HG02678 (cell line): ENCODE measurements around the gene ESRRB.

Experiments
- ATAC-seq: cut with Tn5 transposase; IDR thresholded peaks from one replicate; pipeline ENCODE4 v1.9.1; 2021; ENCODE audit warnings: mild to moderate bottlenecking, moderate library complexity; ENCODE audit not compliant: unreplicated experiment

ESRRB gene

DNA sequence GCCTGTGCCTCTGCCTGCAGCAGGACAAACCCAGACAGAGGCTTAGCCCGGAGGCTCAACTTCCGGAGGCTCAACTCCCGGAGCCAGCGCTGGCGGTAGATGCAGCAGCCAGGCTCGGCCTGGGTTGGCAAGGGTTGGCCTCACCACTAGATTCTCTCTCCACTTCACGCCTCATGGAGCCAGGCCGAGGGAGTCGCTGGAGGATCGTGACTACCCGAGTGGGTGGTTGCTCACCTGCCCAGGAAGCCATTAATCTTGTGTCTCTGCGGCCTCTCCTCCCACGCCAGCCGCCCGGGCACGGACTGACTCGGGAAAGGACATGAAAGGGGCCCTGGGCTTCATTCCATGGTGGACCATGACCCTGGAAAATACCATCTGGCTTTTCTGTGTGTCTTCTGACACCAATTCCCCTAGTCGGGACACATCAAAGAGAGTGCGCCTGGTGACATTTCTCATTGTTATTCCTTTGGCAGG lies 20.8 kb downstream of the ESRRB start:
- ATAC-seq: no peak

DNA sequence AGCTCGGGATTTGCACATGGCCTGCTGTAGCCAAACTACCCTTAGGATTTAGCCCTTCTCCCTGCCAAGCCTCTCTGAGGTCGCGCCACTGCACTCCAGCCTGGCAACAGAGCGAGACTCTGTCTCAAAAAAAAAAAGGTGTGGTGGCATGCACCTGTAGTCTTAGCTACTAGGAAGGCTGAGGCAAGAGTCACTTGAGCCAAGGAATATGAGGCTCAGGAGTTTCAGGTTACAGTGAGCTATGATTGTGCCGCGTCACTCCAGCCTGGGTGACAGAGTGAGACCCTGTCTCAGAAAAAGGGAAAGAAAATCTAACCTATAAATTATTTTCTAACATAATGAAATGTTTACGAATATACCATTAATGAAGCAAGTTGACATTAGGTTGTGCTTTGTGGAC lies 29.7 kb downstream of the ESRRB start:
- no peak for ATAC-seq

DNA sequence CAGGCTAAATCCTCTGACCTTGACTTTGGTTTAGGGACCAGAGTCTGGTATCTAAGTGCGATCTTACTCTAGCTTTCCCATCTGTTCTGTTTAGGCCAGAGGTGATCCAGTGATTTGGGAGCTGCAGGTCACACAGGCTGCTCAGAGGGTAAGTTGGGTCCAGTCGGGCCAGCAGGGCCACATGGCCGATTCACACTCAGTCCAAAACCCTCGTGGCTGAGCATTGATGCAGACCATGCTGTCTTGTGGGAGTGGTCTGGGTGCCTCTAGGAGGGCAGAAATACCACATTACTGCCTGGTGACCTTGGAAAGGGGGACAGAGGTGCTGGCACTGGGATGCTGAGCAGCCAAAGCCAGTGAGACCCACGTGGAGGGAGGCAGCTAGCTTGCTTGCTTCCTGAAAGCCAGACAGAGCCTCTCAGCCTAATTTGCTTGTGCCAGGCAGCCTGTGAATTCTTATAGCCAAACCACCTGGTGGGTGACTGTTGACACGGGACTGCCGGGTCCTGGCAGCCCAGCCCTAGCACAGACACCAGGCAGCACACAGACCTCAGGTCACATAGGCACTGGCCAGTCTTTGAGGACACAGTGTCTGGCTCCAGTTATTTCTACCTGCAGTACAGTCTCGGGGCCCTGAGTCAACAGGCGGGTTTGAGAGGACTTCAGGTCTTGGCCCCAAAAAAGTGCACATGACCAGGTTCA lies 31.7 kb downstream of the ESRRB start:
- no peak for ATAC-seq

DNA sequence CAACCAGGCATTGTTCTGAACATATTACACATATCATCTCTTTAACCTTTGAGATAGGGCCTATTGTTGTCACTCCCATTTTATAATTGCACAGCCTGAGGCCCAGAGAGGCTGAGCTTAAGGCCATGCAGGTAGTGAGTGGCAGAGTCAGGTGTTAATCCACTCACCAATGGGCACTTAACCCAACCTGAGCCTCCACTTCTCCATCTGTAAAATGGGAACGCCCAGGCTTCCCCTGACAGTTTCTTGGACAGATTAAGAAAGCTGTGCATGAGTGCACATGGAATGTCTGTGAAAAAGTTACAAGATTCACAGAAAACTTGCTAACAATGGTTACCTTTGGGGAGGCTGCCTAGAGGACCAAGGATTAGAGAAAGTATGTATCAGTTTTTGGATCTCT lies 32.9 kb downstream of the ESRRB start:
- no peak for ATAC-seq

GRCh38 chr14:76412501-76412900 lies 36.6 kb downstream of the ESRRB start:
- no peak for ATAC-seq

GRCh38 chr14:76413106-76413961 lies 37.4 kb downstream of the ESRRB start:
- no peak for ATAC-seq

DNA sequence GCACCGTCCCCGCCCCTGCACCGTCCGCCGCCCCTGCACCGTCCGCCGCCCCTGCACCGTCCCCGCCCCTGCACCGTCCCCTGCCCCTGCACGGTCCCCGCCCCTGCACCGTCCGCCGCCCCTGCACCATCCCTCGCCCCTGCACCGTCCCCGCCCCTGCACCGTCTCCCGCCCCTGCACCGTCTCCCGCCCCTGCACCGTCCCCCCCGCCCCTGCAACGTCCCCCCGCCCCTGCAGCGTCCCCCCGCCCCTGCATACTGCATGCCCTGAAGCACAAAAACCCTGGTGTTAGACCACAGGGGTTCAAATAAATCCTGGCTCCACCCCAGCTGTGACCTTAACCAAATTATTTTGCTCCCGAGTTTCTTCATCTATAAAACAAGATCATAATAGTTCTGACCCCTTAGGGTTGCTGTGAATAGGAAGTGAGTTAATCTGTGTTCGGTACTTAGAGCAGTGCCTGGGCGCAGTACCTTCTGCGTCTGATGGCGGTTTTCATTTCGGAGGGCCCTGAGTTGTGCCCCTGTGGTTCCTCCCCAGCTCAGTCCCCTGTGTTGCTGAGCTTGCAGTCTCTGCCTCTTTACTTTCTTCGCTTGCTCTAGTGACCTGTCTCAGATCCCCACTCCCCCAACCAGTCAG lies 38.1 kb downstream of the ESRRB start:
- ATAC-seq: no peak

- no peak for ATAC-seq
Measured at GRCh38 chr14:76419399-76419798, 43.5 kb downstream of the ESRRB start.

DNA sequence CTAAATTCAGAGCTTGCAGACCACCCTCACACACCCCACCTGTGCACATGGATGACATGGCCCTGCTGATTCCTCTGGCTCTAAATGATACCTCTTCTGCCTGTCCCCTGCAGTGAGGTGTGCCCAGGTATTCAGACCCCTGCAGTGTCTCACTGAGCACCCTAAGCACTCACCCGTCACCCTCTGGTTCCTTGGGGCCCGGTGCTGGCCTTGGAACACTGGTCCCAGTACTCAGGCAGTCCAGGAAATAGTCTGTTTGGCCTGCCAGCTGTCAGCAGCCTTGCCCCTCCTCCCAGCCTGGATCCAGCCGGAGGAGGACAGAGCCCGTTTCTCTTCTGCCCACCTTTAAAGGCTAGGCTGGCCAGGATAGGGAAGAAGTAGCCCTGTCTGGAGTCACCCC lies 44.9 kb downstream of the ESRRB start:
- ATAC-seq: no peak

GRCh38 chr14:76421662-76422061 lies 45.7 kb downstream of the ESRRB start:
- no peak for ATAC-seq

GRCh38 chr14:76422662-76423061 lies 46.7 kb downstream of the ESRRB start:
- ATAC-seq: no peak

- no peak for ATAC-seq
Measured at GRCh38 chr14:76423534-76423933, 47.6 kb downstream of the ESRRB start.

DNA sequence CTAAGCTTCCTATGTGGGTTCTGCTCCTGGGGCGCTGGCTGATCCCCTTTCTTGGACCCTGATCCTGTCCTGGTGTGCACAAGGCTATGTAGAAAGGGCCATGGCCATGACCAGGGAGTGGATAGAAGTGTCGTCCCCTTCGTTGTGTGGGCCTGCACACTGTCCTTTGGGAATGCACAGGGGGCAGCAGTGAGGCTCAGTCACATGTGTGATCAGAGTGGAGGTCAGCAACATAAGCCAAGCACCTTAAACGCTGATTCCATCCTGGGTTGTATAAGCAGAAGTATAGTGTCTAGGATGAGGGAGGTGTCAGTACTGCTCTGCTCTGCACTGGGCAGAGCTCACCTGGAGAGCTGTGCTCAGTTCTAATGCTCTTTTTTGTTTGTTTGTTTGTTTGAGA lies 48.4 kb downstream of the ESRRB start:
- ATAC-seq: no peak

DNA sequence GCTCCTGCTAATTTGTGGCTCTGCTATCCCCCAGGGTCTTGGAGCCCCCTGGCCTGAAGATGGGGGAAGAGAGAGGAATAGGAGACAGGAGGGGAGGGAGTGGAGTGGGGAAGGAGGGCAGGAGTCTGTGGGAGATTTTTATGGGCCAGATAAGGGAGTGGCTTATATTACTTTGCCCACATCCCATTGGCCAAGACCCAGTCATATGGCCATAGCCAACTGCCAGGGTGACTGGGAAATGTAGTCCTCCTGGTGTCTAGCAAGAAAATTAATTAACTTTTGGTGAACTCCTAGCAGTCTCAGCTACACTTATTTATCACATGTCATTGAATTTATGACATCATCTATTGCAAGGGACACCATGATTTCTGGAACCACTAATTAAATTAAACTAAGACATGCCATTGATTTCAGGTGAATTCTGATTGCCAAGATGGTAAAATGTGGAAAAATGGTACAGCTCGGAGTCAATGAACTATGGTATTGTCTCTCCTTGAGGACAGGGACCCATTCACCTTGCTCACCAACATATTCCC lies 50.3 kb downstream of the ESRRB start:
- no peak for ATAC-seq

DNA sequence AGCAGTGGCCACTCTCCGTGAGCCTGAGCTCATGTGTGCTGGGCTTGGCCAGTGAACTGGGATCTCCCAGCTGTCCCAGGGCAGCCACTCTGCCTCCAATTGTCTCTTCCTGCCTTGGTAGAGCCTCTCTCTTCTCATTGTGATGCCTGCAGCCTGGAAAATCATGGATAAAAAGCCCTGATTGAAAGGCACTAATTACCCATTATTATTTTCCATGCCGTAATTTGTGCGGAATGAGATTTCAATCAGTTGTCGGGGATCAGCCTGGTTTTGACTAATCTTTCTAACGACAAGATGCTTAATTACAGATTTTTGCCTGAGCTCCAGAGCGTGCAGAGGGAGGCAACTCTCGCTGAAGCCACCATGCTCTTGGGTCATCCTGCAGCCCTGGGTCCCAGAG lies 52.7 kb downstream of the ESRRB start:
- ATAC-seq: no peak

DNA sequence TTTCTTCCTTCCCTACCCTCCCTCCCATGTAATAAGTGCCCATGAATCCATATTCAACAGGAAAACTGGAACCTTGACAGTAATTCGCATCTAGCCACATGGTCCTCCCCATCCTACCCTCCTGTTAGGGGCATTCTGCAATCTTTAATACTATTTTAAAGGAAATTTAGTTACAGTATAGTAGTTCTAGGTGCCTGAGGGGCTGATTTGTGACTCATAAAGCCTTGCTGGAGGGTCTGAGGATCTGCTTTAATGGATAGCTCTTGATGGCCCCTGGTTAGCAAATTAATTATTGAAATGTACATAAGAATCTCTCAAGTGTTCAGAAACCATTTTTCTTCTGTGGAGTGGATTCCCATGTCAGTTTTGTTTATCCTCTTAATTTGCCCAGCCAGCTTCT lies 54.1 kb downstream of the ESRRB start:
- no peak for ATAC-seq

- no peak for ATAC-seq
Measured at GRCh38 chr14:76430475-76430980, 54.6 kb downstream of the ESRRB start.

DNA sequence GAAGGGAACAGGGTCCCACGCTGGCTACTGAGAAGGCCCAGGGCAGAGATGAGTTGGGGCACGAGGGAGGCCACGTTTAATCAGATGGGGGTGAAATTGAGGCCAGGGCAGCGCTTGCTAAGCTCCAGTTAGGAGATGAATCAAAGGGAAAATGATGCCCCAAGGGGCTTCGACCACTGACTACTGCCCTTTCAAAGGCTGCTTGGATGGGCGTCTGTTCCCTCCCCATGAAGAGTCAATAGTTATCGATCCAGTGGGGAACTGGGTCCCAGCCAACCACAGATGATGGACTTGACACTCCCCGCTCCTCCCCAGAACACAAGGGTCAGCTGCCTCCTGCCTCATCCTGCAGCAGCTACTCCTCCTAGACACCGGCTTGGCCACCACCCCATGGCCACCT lies 55.6 kb downstream of the ESRRB start:
- ATAC-seq: no peak

- ATAC-seq: no peak
Measured at GRCh38 chr14:76432827-76433752, 57.2 kb downstream of the ESRRB start.

GRCh38 chr14:76434220-76434619 lies 58.3 kb downstream of the ESRRB start:
- ATAC-seq: no peak
